Kidney epithelial cell (primary cell): Measurements from ENCODE around the gene ECPAS. TPM values are rescaled to one million over a fixed set of nuclear protein-coding genes. Genes with fewer than 3 reads are reported as not detected.
"Not testable (repeated sequence)": the region's sequence is repeated elsewhere in the genome, so short reads cannot be mapped to it uniquely, and the experiment has no call there.

ENCODE experiments used
- DNase-seq: peaks from one replicate; pipeline ENCODE4 v3.0.0-alpha.2; 2010; ENCODE audit warnings: low read depth
- H3K27me3 ChIP-seq: 2 replicates; pipeline ENCODE4 v1.6.0; 2011; ENCODE audit warnings: low read length; ENCODE audit not compliant: control insufficient read depth, insufficient read depth
- H3K36me3 ChIP-seq: 2 replicates; pipeline ENCODE4 v1.5.1; 2011; ENCODE audit warnings: low read length; ENCODE audit not compliant: control insufficient read depth, insufficient read depth
- H3K4me3 ChIP-seq: 2 replicates; pipeline ENCODE4 v1.5.1; 2011; ENCODE audit warnings: low read depth, mild to moderate bottlenecking, control low read depth, low read length
- total RNA-seq: library from RNA; depleted of rRNA; stranded (reverse); fragments of >200 nt; gene quantifications from 2 replicates; pipeline ENCODE4 v1.2.3, GENCODE V29; 2015
- TF ChIP-seq, protein P1 (sequence below): IDR thresholded peaks from 2 replicates; pipeline ENCODE4 v1.5.1; 2011; ENCODE audit warnings: mild to moderate bottlenecking, moderate library complexity, low read length, control low read depth, inconsistent platforms; ENCODE audit not compliant: insufficient read depth, poor library complexity, severe bottlenecking

ECPAS gene
- total RNA-seq, 1 donor from 2014 or later = 67.0 TPM

DNA sequence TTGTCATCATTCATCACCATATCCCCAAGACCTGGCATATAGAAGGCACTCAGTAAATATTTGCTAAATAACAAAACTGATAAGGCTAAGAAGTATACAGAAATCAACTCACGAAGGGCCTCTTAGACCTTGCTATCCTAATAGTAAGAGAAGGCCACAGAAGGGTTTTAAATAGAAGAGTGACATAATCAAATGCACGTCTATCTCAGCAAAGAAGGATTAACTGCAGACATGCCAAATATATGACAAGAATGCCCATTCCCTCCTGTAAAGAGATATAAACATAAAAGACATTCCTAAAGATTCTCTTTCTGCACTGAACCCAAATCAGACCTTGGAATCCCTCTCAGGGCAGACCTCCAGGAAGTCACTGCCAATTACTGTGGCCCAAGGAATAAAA is 34.1 kb downstream of the ECPAS start:
- TF ChIP-seq, protein P1, sequence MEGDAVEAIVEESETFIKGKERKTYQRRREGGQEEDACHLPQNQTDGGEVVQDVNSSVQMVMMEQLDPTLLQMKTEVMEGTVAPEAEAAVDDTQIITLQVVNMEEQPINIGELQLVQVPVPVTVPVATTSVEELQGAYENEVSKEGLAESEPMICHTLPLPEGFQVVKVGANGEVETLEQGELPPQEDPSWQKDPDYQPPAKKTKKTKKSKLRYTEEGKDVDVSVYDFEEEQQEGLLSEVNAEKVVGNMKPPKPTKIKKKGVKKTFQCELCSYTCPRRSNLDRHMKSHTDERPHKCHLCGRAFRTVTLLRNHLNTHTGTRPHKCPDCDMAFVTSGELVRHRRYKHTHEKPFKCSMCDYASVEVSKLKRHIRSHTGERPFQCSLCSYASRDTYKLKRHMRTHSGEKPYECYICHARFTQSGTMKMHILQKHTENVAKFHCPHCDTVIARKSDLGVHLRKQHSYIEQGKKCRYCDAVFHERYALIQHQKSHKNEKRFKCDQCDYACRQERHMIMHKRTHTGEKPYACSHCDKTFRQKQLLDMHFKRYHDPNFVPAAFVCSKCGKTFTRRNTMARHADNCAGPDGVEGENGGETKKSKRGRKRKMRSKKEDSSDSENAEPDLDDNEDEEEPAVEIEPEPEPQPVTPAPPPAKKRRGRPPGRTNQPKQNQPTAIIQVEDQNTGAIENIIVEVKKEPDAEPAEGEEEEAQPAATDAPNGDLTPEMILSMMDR = no peak
- DNase-seq = no peak
- H3K36me3 ChIP-seq = peaks cover 2% of the 10 kb centered on the region
- H3K27me3 ChIP-seq = no peaks in the 10 kb centered on the region
- no peak overlapping the region for H3K4me3 ChIP-seq

DNA sequence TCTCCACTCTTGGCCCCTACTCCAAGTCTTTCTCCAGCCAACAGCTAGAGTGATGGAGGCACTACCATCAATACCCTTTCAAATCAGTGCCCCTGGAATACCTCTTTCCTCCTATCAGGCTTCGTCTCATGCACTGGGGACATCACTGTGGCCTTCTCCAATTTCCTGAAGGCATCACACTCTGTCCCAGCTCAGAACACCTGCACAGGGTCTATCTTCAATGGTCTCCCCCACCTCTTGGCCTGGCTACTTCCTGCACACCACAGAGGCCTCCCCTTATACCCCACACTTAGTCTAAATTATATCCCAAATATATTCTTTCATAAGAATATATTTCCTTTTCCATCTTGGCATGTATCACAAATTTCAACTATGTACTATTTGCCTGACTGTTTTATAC is 34.5 kb downstream of the ECPAS start:
- Histone ChIP-seq H3K4me3 (no peak overlapping the region), H3K36me3 (peaks cover 2% of the 10 kb centered on the region), H3K27me3 (no peaks in the 10 kb centered on the region)
- TF ChIP-seq, protein P1 = no peak
- DNase-seq = no peak

DNA sequence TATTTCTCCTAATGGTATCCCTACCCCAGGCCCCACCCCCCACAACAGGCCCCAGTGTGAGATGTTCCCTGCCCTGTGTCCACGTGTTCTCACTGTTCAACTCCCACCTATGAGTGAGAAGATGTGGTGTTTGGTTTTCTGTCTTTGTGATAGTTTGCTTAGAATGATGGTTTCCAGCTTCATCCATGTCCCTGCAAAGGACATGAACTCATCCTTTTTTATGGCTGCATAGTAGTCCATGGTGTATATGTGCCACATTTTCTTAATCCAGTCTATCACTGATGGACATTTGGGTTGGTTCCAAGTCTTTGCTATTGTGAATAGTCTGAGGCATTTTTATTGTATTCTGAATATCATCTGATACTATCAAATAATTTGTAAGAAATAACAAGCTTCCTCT is 38.4 kb downstream of the ECPAS start:
- H3K36me3 ChIP-seq, H3K4me3 ChIP-seq, H3K27me3 ChIP-seq, DNase-seq: not testable (repeated sequence)

DNA sequence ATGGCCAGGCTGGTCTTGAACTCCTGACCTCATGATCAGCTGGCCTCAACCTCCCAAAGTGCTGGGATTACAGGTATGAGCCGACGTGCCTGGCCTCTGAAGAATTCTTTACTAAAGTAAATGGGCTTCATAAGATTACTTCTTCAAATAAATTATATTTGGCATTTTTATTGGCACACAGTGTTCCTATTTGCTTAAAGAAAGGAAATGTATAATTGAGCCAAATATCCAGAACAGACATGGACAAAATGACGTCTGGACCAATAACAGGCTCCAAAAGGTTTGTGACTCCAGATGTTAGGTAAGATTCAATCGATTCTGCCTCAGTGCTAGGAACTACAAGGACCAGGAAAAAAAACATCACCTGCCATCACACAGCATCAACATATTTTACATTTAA is 40.7 kb downstream of the ECPAS start:
- H3K27me3 ChIP-seq = no peaks in the 10 kb centered on the region
- TF ChIP-seq, protein P1 = no peak
- no peak overlapping the region for H3K4me3 ChIP-seq
- peaks cover 2% of the 10 kb centered on the region for H3K36me3 ChIP-seq
- no peak for DNase-seq

DNA sequence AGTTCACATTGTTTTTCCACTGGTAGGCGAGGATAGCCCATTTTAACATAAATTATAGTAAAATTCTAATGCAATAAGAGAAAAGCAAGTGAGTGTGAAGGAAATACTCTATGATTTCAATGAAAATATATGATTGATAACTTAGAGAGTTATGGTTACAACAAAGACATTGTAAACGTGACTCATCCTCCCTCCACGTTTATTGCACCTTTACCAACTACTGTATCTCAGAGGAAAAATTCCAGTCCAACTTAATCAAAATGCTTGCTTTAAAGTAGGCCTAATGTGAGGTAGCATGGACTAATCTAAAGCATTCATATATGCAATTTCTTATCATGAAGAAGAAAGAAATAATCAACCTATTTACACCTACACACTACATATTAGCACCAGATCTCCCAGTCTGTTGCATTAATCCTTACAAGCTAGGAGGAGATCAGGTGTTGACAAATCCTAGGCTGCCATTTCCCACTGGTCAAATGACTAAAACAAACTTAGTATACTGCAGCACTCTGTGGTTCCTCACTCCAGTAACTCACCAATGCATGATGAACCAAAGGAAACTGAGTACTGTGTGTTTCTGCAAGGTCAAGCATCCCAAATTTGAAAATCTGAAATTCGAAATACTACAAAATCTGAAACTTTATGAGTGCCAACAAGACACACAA is 41.7 kb downstream of the ECPAS start:
- TF ChIP-seq, protein P1 = no peak
- DNase-seq = no peak
- Histone ChIP-seq H3K4me3 (no peak overlapping the region), H3K27me3 (no peaks in the 10 kb centered on the region), H3K36me3 (peaks cover 2% of the 10 kb centered on the region)

DNA sequence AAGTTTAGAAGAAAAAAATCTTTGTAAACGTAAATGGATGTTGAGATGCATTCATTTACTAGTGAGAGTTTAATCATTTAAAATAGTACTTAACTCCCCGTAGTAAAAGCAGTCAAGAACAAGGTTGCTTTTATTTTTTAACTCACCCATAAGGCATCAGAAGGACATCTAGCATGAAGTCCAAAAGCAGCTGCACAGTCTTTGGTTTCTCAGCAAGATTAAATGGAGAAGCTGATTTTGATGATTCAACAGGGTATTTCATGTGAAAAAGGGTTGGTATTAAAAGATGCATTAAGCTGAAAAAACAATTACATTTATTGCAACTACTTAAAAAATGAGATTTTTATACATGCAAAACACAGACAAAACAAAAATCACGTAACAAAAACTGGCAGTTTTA is 44.0 kb downstream of the ECPAS start:
- Histone ChIP-seq H3K4me3 (no peak overlapping the region), H3K36me3 (peaks cover 2% of the 10 kb centered on the region), H3K27me3 (no peaks in the 10 kb centered on the region)
- DNase-seq = no peak
- TF ChIP-seq, protein P1 = no peak
